Mesothelial cell of epicardium (in vitro differentiated cells): ENCODE data around the gene CD24. TPM values are rescaled to one million over a fixed set of nuclear protein-coding genes. Genes with fewer than 3 reads are reported as not detected.

Experiments used
- DNase-seq, 2 experiments: peaks; one replicate each; pipeline ENCODE4 v3.0.0; 2021; ENCODE audit warnings: low spot score in 2 of 2; ENCODE audit not compliant: unreplicated experiment in 2 of 2
- H3K27ac Mint-ChIP-seq: 2 replicates; pipeline ENCODE4 v1.8.0; 2021; ENCODE audit warnings: mixed read lengths
- H3K27me3 Mint-ChIP-seq: 2 replicates; pipeline ENCODE4 v1.8.0; 2021; ENCODE audit warnings: low read depth, mixed read lengths
- H3K36me3 Mint-ChIP-seq: 2 replicates; pipeline ENCODE4 v1.8.0; 2021; ENCODE audit warnings: mixed read lengths
- H3K4me1 Mint-ChIP-seq: 2 replicates; pipeline ENCODE4 v1.8.0; 2021; ENCODE audit warnings: mixed read lengths
- H3K4me3 Mint-ChIP-seq: 2 replicates; pipeline ENCODE4 v1.8.0; 2021; ENCODE audit warnings: mild to moderate bottlenecking, moderate library complexity, mixed read lengths
- H3K9me3 Mint-ChIP-seq: 2 replicates; pipeline ENCODE4 v1.8.0; 2021; ENCODE audit warnings: mixed read lengths
- CTCF ChIP-seq: fragments of 200-600 bp; sonication (generic); IDR thresholded peaks from one replicate; pipeline ENCODE4 v1.5.0; 2021; ENCODE audit warnings: antibody characterized with exemption; ENCODE audit not compliant: unreplicated experiment
- total RNA-seq: library from RNA; stranded (reverse); gene quantifications from 3 replicates; pipeline ENCODE4 v1.2.1, GENCODE V29; 2021

The CD24 gene
- total RNA-seq, 1 donor from 2014 or later = 377 TPM

GRCh38 chr6:106927531-106928398, 46.8 kb downstream of the CD24 start:
- H3K27ac Mint-ChIP-seq = no peak overlapping the region
- H3K4me1 Mint-ChIP-seq = peaks cover 2% of the 10 kb centered on the region
- DNase-seq = peak; percentile 62 to 85
- no peaks in the 10 kb centered on the region for H3K9me3 Mint-ChIP-seq
- H3K4me3 Mint-ChIP-seq = no peak overlapping the region
- peaks cover 2% of the 10 kb centered on the region for H3K27me3 Mint-ChIP-seq
- TF ChIP-seq CTCF = no peak
- H3K36me3 Mint-ChIP-seq = no peaks in the 10 kb centered on the region

GRCh38 chr6:106925948-106926347, 48.6 kb downstream of the CD24 start:
- Mint-ChIP-seq H3K27me3 (no peaks in the 10 kb centered on the region), H3K4me1 (peaks cover 2% of the 10 kb centered on the region), H3K4me3 (no peak overlapping the region), H3K27ac (no peak overlapping the region), H3K9me3 (no peaks in the 10 kb centered on the region), H3K36me3 (no peaks in the 10 kb centered on the region)
- TF ChIP-seq CTCF = no peak
- no peak for DNase-seq

- Mint-ChIP-seq H3K4me3 (no peak overlapping the region), H3K36me3 (no peaks in the 10 kb centered on the region), H3K27me3 (no peaks in the 10 kb centered on the region), H3K4me1 (peaks cover 2% of the 10 kb centered on the region), H3K9me3 (no peaks in the 10 kb centered on the region), H3K27ac (no peak overlapping the region)
- DNase-seq = no peak
- no peak for TF ChIP-seq CTCF
Observed at GRCh38 chr6:106924694-106925523, 49.6 kb downstream of the CD24 start.

- Mint-ChIP-seq H3K27ac (no peak overlapping the region), H3K36me3 (no peaks in the 10 kb centered on the region), H3K4me1 (peaks cover 2% of the 10 kb centered on the region), H3K4me3 (no peak overlapping the region), H3K9me3 (no peaks in the 10 kb centered on the region), H3K27me3 (no peaks in the 10 kb centered on the region)
- no peak for DNase-seq
- TF ChIP-seq CTCF = no peak
Observed at GRCh38 chr6:106922626-106923025, 51.9 kb downstream of the CD24 start.

Other genes starting within 250 kb of the CD24 start
- 16.6 to 18.7 TPM (median 17.3 TPM) in 3 replicates for gene MTRES1, start 53.5 kb upstream of the CD24 start, total RNA-seq
- 10.3 to 10.5 TPM (median 10.4 TPM) in 3 replicates for gene BEND3, start 140.8 kb upstream of the CD24 start, total RNA-seq